ENCODE measurements around the gene HMCN1. TPM values are rescaled to one million over a fixed set of nuclear protein-coding genes. Genes with fewer than 3 reads are reported as not detected.
"Not testable (repeated sequence)": the region's sequence is repeated elsewhere in the genome, so short reads cannot be mapped to it uniquely, and the experiment has no call there.

Gene HMCN1
- polyA plus RNA-seq, 1 of the 3 experiments (the other 2 are of a cell fraction): 59.5 TPM

GRCh38 chr1:186155594-186155993 lies 421.4 kb downstream of the HMCN1 start (continued):
- TF ChIP-seq CTCF (IDR thresholded peaks at IDR 0.05) (peak; percentile 81), RFX5 (IDR thresholded peaks at IDR 0.05; ENCODE audit: low read length) (no peak), NRF1 (IDR thresholded peaks at IDR 0.05; ENCODE audit: low read depth, low read length) (no peak), EZH2phosphoT487 (IDR thresholded peaks at IDR 0.05; ENCODE audit: borderline replicate concordance, low read depth) (no peak), ELF1 (IDR thresholded peaks at IDR 0.05) (no peak), CHD2 (IDR thresholded peaks at IDR 0.05; ENCODE audit: low read length, partially characterized antibody) (no peak), POLR2AphosphoS5 (IDR thresholded peaks at IDR 0.05; ENCODE audit: low read depth, low read length) (no peak), PBX3 (IDR thresholded peaks at IDR 0.05) (peak; percentile 65; the same call in 1 of the 2 replicates), TEAD4 (IDR thresholded peaks at IDR 0.05; ENCODE audit: borderline replicate concordance, insufficient read depth) (no peak), USF2 (IDR thresholded peaks at IDR 0.05; ENCODE audit: borderline replicate concordance, low read depth, low read length) (no peak), USF1 (IDR thresholded peaks at IDR 0.05; ENCODE audit: borderline replicate concordance, low read depth) (no peak), FOXM1 (IDR thresholded peaks at IDR 0.05; ENCODE audit: low read depth) (no peak), ZBTB33 (IDR thresholded peaks at IDR 0.05; ENCODE audit: borderline replicate concordance, low read depth) (no peak), TCF12 (IDR thresholded peaks at IDR 0.05) (peak; percentile 65), NFIC (IDR thresholded peaks at IDR 0.05; ENCODE audit: borderline replicate concordance) (no peak), GABPA (IDR thresholded peaks at IDR 0.05; ENCODE audit: low read depth) (no peak)

- CTCF ChIA-PET; H3K4me1 ChIP-seq (ENCODE audit: control insufficient read depth in 1 of 2, insufficient read depth in 2 of 2, low read depth in 1 of 2, low read length in 1 of 2); H2AFZ ChIP-seq (ENCODE audit: low read depth); H3K9me2 ChIP-seq; H3K27ac ChIP-seq (ENCODE audit: low read depth in 2 of 2, low read length in 1 of 2); H3K9ac ChIP-seq; DNase-seq; H3K9me3 ChIP-seq; H3K4me2 ChIP-seq; H3K4me3 ChIP-seq (ENCODE audit: low read depth in 2 of 2, low read length in 1 of 2); H3F3A ChIP-seq (replicated peaks; ENCODE audit: insufficient read depth); H3K27me3 ChIP-seq (ENCODE audit: insufficient read depth); POLR2A ChIA-PET; H3K79me2 ChIP-seq (ENCODE audit: insufficient read depth); H4K20me1 ChIP-seq (ENCODE audit: insufficient read depth): not testable (repeated sequence)
- WGBS (ENCODE audit: low lambda C conversion rate): 57% methylated on average over 6 of the region's 7 CpGs
- peaks cover 0 to 19% of the 10 kb centered on the region in 2 experiments for H3K36me3 ChIP-seq (replicated peaks in 1 of 2; ENCODE audit: control insufficient read depth in 1 of 2, insufficient read depth in 2 of 2, low read length in 1 of 2)
Observed at GRCh38 chr1:186162895-186163294, 428.7 kb downstream of the HMCN1 start.
